Astrocyte (in vitro differentiated cells and primary cell): Measurements from ENCODE around the gene P2RX1.

Experiments
- CTCF ChIP-seq: IDR thresholded peaks from 2 replicates; pipeline ENCODE4 v1.5.1; 2011; ENCODE audit warnings: low read depth, mild to moderate bottlenecking, inconsistent platforms, low read length, moderate library complexity; ENCODE audit not compliant: insufficient read depth
- EZH2 ChIP-seq: IDR thresholded peaks from 2 replicates; pipeline ENCODE4 v1.6.1; 2012; ENCODE audit warnings: mild to moderate bottlenecking, low read length, inconsistent platforms; ENCODE audit not compliant: insufficient read depth

DNA sequence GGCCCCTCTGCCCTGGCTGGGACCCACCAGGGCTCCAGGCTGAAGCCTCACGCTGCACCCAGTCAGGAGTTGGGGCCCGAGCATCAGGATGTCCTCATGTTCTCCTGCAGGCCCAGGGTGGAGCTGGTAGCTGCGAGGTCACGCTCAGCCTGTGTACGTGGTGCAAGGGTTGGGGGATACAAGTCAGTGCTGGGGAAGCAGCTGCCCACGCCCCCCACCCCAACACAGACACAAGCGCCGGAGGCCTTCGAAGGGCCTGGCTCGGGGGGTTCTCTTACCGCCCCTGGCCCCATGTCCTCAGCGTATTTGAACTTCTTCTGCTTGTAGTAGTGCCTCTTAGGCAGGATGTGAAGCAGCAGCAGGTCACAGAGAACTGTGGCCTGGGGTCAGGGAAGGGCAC, 18.5 kb downstream of the P2RX1 start:
- TF ChIP-seq CTCF (no peak), EZH2 (no peak)
